ENCODE data around the gene LRRC4C. TPM values are rescaled to one million over a fixed set of nuclear protein-coding genes. Genes with fewer than 3 reads are reported as not detected.
A peak's percentile ranks its signal among the peaks of the same experiment; 100 is the strongest.
"Not testable (repeated sequence)": the region's sequence is repeated elsewhere in the genome, so short reads cannot be mapped to it uniquely, and the experiment has no call there.

Gene LRRC4C
- polyA plus RNA-seq, 12 donors, result 1.9 to 7.3 (median 3.2) TPM; not detected in 1

DNA sequence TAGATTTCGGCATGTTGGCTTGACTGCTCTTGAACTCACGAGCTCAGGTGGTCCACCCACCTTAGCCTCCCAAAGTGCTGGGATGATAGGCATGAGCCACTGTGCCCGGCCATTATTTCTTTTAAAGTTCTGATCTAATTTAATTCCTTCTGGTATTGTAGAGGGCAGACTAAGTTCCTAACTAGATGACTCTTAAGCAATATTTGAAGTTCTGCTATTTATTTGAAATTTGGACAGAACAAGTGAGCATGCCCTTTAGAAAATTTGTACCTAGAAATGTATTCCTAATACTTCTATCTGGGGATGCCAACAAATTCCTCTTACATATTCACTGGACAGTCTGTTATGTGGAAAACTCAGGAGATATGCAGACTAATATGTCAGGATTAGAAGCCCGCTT lies 746.4 kb downstream of the LRRC4C start:
- no peak for DNase-seq

DNA sequence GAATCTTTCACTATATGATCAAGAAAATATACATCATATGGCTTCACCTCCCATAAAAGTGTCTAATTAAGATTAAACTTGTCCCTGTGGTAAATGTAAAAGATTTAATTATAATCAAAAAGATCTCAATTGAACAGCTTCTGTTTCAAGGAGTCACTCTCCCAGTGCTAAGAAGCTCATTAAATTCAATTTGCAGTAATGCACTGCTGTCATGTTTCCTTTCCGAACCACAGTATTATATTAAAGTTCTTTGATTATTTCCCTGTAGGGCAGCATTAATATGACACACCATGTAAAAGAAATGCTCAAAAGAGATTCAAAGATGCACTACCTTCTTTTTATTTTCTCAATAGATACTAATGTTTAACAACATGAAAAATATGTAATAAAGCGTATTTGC lies 758.4 kb downstream of the LRRC4C start:
- DNase-seq, result no peak

DNA sequence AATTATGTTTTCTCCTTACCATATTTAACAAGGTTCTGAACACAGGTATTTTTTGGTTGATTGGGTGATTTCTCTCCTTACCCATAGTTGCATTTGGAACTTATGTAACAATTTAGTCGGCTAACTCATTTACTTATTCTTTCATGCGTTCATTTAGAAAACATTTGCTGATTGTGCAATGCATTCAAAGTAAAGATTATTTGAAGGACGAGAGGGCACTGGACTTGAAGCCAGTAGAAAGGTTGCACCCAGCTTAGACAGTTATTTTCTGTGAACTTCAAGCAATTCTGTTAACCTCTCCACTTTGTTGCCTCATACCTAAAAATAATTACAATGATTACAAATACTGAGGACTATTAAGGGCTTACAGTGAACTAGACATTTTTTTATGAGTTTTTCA lies 769.6 kb downstream of the LRRC4C start:
- no peak for DNase-seq

- DNase-seq, result no peak
These were observed 771.1 kb downstream of the LRRC4C start for GRCh38 chr11:40688369-40688768.

GRCh38 chr11:40686765-40687164 lies 772.7 kb downstream of the LRRC4C start:
- DNase-seq, result no peak

- DNase-seq, result no peak
These were observed 776.4 kb downstream of the LRRC4C start for GRCh38 chr11:40683010-40683409.

GRCh38 chr11:40679276-40679675 lies 780.2 kb downstream of the LRRC4C start:
- DNase-seq, result no peak

DNA sequence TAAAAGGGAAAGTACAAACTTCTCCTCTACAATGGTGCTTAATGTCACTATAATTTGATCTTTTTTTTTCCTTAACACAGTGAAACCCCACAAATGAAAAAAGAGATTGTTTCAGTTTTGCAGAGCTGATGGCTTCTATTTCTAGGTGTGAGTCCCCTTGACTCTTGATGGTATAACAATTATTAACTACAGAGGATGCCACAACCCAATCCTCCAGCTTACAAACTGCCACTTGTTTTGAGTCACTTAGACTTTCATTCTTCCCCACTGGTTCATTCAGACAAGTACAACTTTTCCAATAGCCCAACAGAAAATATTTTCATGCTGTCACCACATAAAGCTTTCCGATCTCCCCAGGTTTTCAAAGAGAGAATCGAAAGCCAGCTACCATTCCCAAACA lies 812.2 kb downstream of the LRRC4C start:
- no peak for DNase-seq

DNA sequence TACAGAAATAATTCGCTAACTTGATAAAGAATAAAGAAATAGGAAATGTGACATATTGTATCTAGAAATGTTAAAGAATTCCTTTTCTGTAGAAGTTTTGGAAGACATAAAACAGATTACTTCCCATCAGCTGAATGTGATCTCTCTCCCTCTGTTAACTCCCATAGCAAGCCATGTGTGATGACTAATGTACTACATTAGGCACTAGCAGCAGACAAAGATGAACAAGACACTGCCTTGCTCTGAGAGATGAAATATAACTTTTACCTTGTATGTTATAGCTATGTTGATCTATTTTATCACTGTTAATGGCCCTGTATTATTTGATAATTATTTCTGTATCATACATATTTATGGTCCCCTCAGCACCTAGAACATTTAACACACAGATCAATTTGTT lies 817.2 kb downstream of the LRRC4C start:
- DNase-seq, result no peak

- DNase-seq, result no peak
These were observed 839.8 kb downstream of the LRRC4C start for GRCh38 chr11:40619654-40620053.

DNA sequence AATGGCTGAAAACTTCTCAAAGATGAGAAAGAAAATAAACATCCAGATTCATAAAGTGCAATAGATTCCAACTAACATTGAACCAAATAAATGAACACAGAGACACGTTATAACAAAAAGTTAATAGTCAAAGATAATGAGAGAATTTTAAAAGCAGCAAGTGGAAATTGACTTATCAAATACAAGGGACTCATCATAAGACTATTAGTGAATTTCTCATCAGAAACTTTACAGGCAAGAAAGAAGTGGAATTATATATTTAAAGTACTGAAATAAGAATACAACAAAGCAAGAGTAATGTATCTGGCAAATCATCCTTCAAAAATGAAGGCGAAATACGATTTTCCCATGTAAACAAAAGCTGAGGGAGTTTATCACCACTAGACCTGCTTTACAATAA lies 852.7 kb downstream of the LRRC4C start:
- no peak for DNase-seq

GRCh38 chr11:40602866-40603552 lies 856.4 kb downstream of the LRRC4C start:
- no peak for DNase-seq

DNA sequence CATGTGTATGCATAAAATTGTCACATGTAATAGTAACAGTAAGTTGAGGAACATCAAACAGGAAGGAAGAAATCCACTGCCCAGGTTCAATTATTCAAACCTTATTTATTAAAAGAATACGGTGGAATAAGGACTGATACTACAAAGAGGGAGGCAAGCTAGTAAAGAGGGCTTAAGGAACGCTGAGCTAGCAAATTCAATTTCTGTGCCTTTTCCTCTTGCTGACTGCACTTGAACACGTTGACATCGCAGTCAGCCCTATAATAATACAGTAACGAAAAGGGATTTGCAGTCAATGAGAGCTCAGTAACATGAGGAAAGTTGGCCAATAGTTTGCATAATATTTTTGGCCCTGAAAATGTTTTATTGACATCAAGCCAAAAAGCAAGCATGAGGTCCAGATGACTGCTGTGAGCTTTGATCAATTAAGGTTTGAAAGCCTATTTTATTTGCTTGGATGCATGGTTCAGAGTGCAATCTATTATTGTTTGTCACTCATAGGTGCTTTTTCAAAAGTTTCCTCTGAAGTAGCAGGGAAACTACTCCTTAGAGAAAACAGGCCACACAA lies 861.8 kb downstream of the LRRC4C start:
- DNase-seq, result peak; percentile 29

- DNase-seq, result no peak
These were observed 886.1 kb downstream of the LRRC4C start for GRCh38 chr11:40573254-40573891.

- DNase-seq, result no peak
These were observed 889.4 kb downstream of the LRRC4C start for GRCh38 chr11:40569947-40570531.

GRCh38 chr11:40567392-40567791 lies 892.1 kb downstream of the LRRC4C start:
- no peak for DNase-seq

DNA sequence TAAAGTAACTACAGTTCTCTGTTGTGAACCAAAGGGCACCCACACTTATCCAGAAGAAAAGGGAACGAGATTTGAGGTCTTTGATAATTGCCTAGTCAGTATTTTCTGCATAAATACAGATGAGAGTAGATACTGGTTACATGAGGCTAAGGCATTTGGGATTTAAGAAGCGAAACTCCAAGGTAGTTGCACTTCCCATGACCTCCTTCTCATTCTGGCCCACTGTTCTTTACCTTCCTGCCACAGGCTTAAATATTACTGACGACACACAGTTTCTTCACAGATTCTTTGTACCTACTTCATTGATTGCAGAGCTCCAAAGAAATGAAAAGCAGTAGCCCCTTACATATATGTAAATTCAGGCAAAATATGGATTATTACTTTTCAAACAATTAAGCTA lies 915.3 kb downstream of the LRRC4C start:
- DNase-seq, result no peak

DNA sequence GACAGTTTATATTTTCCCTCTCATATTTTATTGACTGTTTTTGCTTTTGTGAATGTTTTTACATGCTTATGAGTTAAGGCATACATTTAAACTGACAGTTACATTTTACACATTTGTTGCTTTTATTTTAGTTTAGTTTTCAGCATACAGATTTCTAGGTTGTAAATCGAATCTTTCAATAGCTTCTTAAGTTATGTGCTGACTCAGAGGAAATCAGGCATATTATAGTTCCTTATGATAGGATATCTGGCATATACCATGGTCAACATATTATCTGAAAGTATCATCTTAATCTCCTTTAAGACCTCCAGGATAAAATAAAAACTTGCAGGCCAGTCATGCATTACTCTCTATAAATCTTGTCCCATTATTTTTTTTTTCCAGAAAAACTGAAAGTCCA lies 916.6 kb downstream of the LRRC4C start:
- no peak for DNase-seq

DNA sequence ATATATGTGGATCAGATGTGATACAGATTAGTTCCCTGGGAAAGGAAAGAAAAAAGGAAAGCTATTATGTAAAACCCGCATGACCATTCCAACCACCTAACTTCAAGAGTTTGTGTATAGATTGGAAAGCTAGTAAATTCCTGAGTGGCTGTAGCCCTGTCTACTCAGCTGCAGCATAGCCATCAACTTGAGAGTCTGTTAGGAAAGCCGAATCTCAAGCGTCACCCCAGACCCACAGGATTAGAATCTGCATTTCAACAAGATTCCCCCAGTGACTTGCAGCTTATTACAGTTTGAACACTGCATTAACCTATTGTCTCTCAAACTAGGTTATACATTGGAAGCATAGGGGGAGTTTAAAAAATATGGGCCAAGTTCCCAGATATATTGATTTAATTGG lies 921.7 kb downstream of the LRRC4C start:
- no peak for DNase-seq

- not testable (repeated sequence) for DNase-seq
These were observed 937.4 kb downstream of the LRRC4C start for GRCh38 chr11:40522080-40522479.

GRCh38 chr11:40517122-40517521 lies 942.3 kb downstream of the LRRC4C start:
- DNase-seq, result no peak

- peak; percentile 7 for DNase-seq
These were observed 945.3 kb downstream of the LRRC4C start for GRCh38 chr11:40514124-40514523.

- no peak for DNase-seq
These were observed 946.2 kb downstream of the LRRC4C start for GRCh38 chr11:40513281-40513680.
